H9 (cell line): ENCODE measurements around the gene SMC4. TPM values are rescaled to one million over a fixed set of nuclear protein-coding genes. Genes with fewer than 3 reads are reported as not detected.

Source experiments
- DNase-seq: peaks from one replicate; pipeline ENCODE4 v3.0.0-alpha.2; 2017
- H2AFZ ChIP-seq: one replicate; pipeline ENCODE4 v1.6.1; 2013; ENCODE audit warnings: mild to moderate bottlenecking, low read length, control low read depth, moderate library complexity
- H2AK5ac ChIP-seq: 2 replicates; pipeline ENCODE4 v1.6.1; 2013; ENCODE audit warnings: low read length, control low read depth, mixed read lengths; ENCODE audit not compliant: insufficient read length
- H2BK120ac ChIP-seq: one replicate; pipeline ENCODE4 v1.6.1; 2013; ENCODE audit warnings: low read depth, mild to moderate bottlenecking, low read length, control low read depth, inconsistent platforms; ENCODE audit not compliant: poor library complexity, severe bottlenecking
- H2BK12ac ChIP-seq: 2 replicates; pipeline ENCODE4 v1.6.1; 2013; ENCODE audit warnings: low read length, control low read depth, mixed read lengths, low read depth; ENCODE audit not compliant: insufficient read length
- H2BK15ac ChIP-seq: 2 replicates; pipeline ENCODE4 v1.6.1; 2013; ENCODE audit warnings: low read depth, low read length, control low read depth
- H2BK20ac ChIP-seq: one replicate; pipeline ENCODE4 v1.6.1; 2013; ENCODE audit warnings: low read depth, mild to moderate bottlenecking, low read length, control low read depth, inconsistent platforms; ENCODE audit not compliant: poor library complexity, severe bottlenecking
- H2BK5ac ChIP-seq: 2 replicates; pipeline ENCODE4 v1.6.1; 2013; ENCODE audit warnings: low read length, control low read depth, mixed read lengths; ENCODE audit not compliant: insufficient read length
- H3K14ac ChIP-seq: 2 replicates; pipeline ENCODE4 v1.6.1; 2013; ENCODE audit warnings: low read length, control low read depth; ENCODE audit not compliant: insufficient read depth
- H3K18ac ChIP-seq: 2 replicates; pipeline ENCODE4 v1.6.1; 2013; ENCODE audit warnings: low read depth, mild to moderate bottlenecking, mixed read lengths, low read length, control low read depth; ENCODE audit not compliant: insufficient read length
- H3K23ac ChIP-seq: 2 replicates; pipeline ENCODE4 v1.6.1; 2013; ENCODE audit warnings: low read length, control low read depth, mixed read lengths, low read depth; ENCODE audit not compliant: insufficient read length
- H3K23me2 ChIP-seq: 2 replicates; pipeline ENCODE4 v1.6.1; 2013; ENCODE audit warnings: low read depth, mild to moderate bottlenecking, mixed read lengths, low read length, control low read depth; ENCODE audit not compliant: insufficient read length, poor library complexity, severe bottlenecking
- H3K27ac ChIP-seq: 2 replicates; pipeline ENCODE4 v1.5.1; 2013; ENCODE audit warnings: low read length, control low read depth, mixed read lengths, low read depth; ENCODE audit not compliant: insufficient read length
- H3K27me3 ChIP-seq: 2 replicates; pipeline ENCODE4 v1.6.1; 2013; ENCODE audit warnings: low read length, control low read depth, inconsistent platforms; ENCODE audit not compliant: insufficient read depth
- H3K4ac ChIP-seq: 2 replicates; pipeline ENCODE4 v1.6.1; 2013; ENCODE audit warnings: low read depth, mild to moderate bottlenecking, control low read depth, inconsistent platforms, low read length, moderate library complexity
- H3K4me1 ChIP-seq: 2 replicates; pipeline ENCODE4 v1.6.1; 2013; ENCODE audit warnings: low read length, control low read depth, inconsistent platforms; ENCODE audit not compliant: insufficient read depth
- H3K4me2 ChIP-seq: 2 replicates; pipeline ENCODE4 v1.6.1; 2013; ENCODE audit warnings: low read length, control low read depth, mixed read lengths; ENCODE audit not compliant: insufficient read length, insufficient read depth
- H3K56ac ChIP-seq: 2 replicates; pipeline ENCODE4 v1.6.1; 2013; ENCODE audit warnings: low read depth, mild to moderate bottlenecking, mixed read lengths, low read length, control low read depth; ENCODE audit not compliant: insufficient read length
- H3K79me1 ChIP-seq: 2 replicates; pipeline ENCODE4 v1.6.1; 2013; ENCODE audit warnings: low read depth, mild to moderate bottlenecking, moderate library complexity, low read length, control low read depth, inconsistent platforms; ENCODE audit not compliant: insufficient read depth, poor library complexity, severe bottlenecking
- H3K79me2 ChIP-seq: 2 replicates; pipeline ENCODE4 v1.6.1; 2013; ENCODE audit warnings: low read length, control low read depth, inconsistent platforms; ENCODE audit not compliant: insufficient read depth
- H3K9ac ChIP-seq: 2 replicates; pipeline ENCODE4 v1.6.1; 2013; ENCODE audit warnings: low read length, control low read depth, mixed read lengths; ENCODE audit not compliant: insufficient read length; ENCODE audit errors: extremely low read depth
- H3K9me3 ChIP-seq: one replicate; pipeline ENCODE4 v1.6.1; 2013; ENCODE audit warnings: low read depth, low read length, inconsistent platforms; ENCODE audit not compliant: control insufficient read depth
- H3T11ph ChIP-seq: one replicate; pipeline ENCODE4 v1.6.1; 2013; ENCODE audit warnings: mild to moderate bottlenecking, low read length, control low read depth, inconsistent platforms
- H4K20me1 ChIP-seq: one replicate; pipeline ENCODE4 v1.6.1; 2013; ENCODE audit not compliant: control insufficient read depth, insufficient read length, insufficient read depth
- H4K5ac ChIP-seq: 2 replicates; pipeline ENCODE4 v1.6.1; 2013; ENCODE audit warnings: low read depth, mild to moderate bottlenecking, mixed read lengths, low read length, control low read depth; ENCODE audit not compliant: insufficient read length
- H4K8ac ChIP-seq: replicated peaks from 2 replicates; pipeline ENCODE4 v1.6.1; 2013; ENCODE audit warnings: low read length, control low read depth, mixed read lengths, low read depth; ENCODE audit not compliant: insufficient read length
- H4K91ac ChIP-seq: 2 replicates; pipeline ENCODE4 v1.6.1; 2013; ENCODE audit warnings: low read depth, mild to moderate bottlenecking, moderate library complexity, mixed read lengths, low read length, control low read depth; ENCODE audit not compliant: insufficient read length
- H3K27ac Mint-ChIP-seq, 3 experiments: 2 replicates in 2 of 3; 3 replicates in 1 of 3; pipeline ENCODE4 v1.8.0; 2020 to 2021; ENCODE audit warnings: mixed read lengths in 3 of 3, mild to moderate bottlenecking in 1 of 3, moderate library complexity in 1 of 3
- H3K27me3 Mint-ChIP-seq: 2 replicates; pipeline ENCODE4 v1.8.0; 2021; ENCODE audit warnings: low read depth, mild to moderate bottlenecking, moderate library complexity, mixed read lengths
- H3K36me3 Mint-ChIP-seq, 3 experiments: 2 replicates in 2 of 3; 3 replicates in 1 of 3; pipeline ENCODE4 v1.8.0; 2020 to 2021; ENCODE audit warnings: low read depth in 3 of 3, mixed read lengths in 3 of 3; ENCODE audit not compliant: insufficient read depth in 1 of 3
- H3K4me1 Mint-ChIP-seq, 2 experiments: 2 replicates each; pipeline ENCODE4 v1.8.0; 2020; ENCODE audit warnings: mixed read lengths in 2 of 2
- H3K4me3 Mint-ChIP-seq, 2 experiments: 2 replicates in 1 of 2; 3 replicates in 1 of 2; pipeline ENCODE4 v1.8.0; 2020 to 2021; ENCODE audit warnings: mild to moderate bottlenecking in 2 of 2, mixed read lengths in 2 of 2, moderate library complexity in 1 of 2
- H3K9me3 Mint-ChIP-seq, 2 experiments: 2 replicates in 1 of 2; 3 replicates in 1 of 2; pipeline ENCODE4 v1.8.0; 2020; ENCODE audit warnings: mild to moderate bottlenecking in 2 of 2, mixed read lengths in 2 of 2, moderate library complexity in 1 of 2
- CTCF ChIP-seq: fragments of 200-600 bp; sonication (generic); conservative IDR thresholded peaks from 3 replicates; pipeline ENCODE4 v1.8.0; 2021; ENCODE audit warnings: antibody characterized with exemption, mild to moderate bottlenecking
- WGBS: extraction: QIAGEN DNeasy Blood & Tissue Kit; methylation state at CpG from one replicate; pipeline ENCODE4 v1.1.7; 2013; ENCODE audit warnings: missing lambda C conversion rate, low lambda C conversion rate, mixed read lengths; ENCODE audit not compliant: insufficient read length; ENCODE audit errors: extremely low coverage; 5-methylcytosine and 5-hydroxymethylcytosine counted together
- total RNA-seq: library from RNA; stranded (reverse); gene quantifications from 2 replicates; pipeline ENCODE4 v1.2.1, GENCODE V29; 2021

SMC4 gene
- total RNA-seq, 1 experiment from 2014 or later = 130 TPM

- H3K4me2 ChIP-seq = peak overlapping the region; percentile 71
- peak overlapping the region; percentile 97 for H3K14ac ChIP-seq
- H3K9ac ChIP-seq = peak overlapping the region; percentile 92
- no peaks in the 10 kb centered on the region for H3K4me1 ChIP-seq
- WGBS = no CpG with 5 or more reads among the region's 26 CpGs
- H2AFZ ChIP-seq = no peak overlapping the region
- H3K27ac ChIP-seq = peak overlapping the region; percentile 77
- H2BK20ac ChIP-seq = no peak overlapping the region
- no peaks in the 10 kb centered on the region; the same call in none of the 2 replicates for H3K27me3 Mint-ChIP-seq
- H3K23me2 ChIP-seq = peaks cover 8% of the 10 kb centered on the region
- DNase-seq = no peak
- H3K4me3 Mint-ChIP-seq = peak overlapping the region; percentile 96 to 97
- no peak overlapping the region for H2AK5ac ChIP-seq
- H3K79me1 ChIP-seq = no peaks in the 10 kb centered on the region
- H2BK15ac ChIP-seq = no peak overlapping the region
- peaks cover 30% of the 10 kb centered on the region; the same call in 1 of the 2 replicates for H3K79me2 ChIP-seq
- H3K27me3 ChIP-seq = no peaks in the 10 kb centered on the region
- no peak overlapping the region for H3T11ph ChIP-seq
- H4K8ac ChIP-seq = no peak overlapping the region
- H4K20me1 ChIP-seq = no peaks in the 10 kb centered on the region
- H3K36me3 Mint-ChIP-seq = peaks cover 25 to 41% (median 27%) of the 10 kb centered on the region in 3 experiments
- H3K4ac ChIP-seq = no peak overlapping the region; the same call in 1 of the 2 replicates
- H2BK5ac ChIP-seq = peak overlapping the region; percentile 0
- H3K9me3 Mint-ChIP-seq = peaks cover 0 to 10% of the 10 kb centered on the region in 2 experiments; a peak in 2 of 5 replicates
- H2BK120ac ChIP-seq = no peak overlapping the region
- H3K4me1 Mint-ChIP-seq = peaks cover 21 to 33% of the 10 kb centered on the region in 2 experiments
- no peak overlapping the region for H3K23ac ChIP-seq
- no peak overlapping the region for H3K56ac ChIP-seq
- TF ChIP-seq CTCF = no peak
- no peaks in the 10 kb centered on the region for H3K9me3 ChIP-seq
- peak overlapping the region; percentile 99 to 100 (median 99) for H3K27ac Mint-ChIP-seq
- no peak overlapping the region for H4K91ac ChIP-seq
- no peak overlapping the region for H4K5ac ChIP-seq
- H2BK12ac ChIP-seq = no peak overlapping the region
- H3K18ac ChIP-seq = peak overlapping the region; percentile 97
Observed at GRCh38 chr3:160448845-160449635, 49.6 kb downstream of the SMC4 start.
